GM12878 (cell line): ENCODE results near the gene FNDC3A. TPM values are rescaled to one million over a fixed set of nuclear protein-coding genes. Genes with fewer than 3 reads are reported as not detected.

ENCODE experiments used
- CREM ChIP-seq: IDR thresholded peaks from 2 replicates; pipeline ENCODE4 v1.6.1; 2014; ENCODE audit warnings: antibody characterized with exemption, low read depth
- DPF2 ChIP-seq: fragments of 450-650 bp; IDR thresholded peaks from 2 replicates; pipeline ENCODE4 v1.6.1; 2017; ENCODE audit warnings: mild to moderate bottlenecking
- EP300 ChIP-seq, 2 experiments: fragments of 150-350 bp in 1 of 2; IDR thresholded peaks; 2 replicates each; pipeline ENCODE4 v1.6.1; 2011 to 2012; ENCODE audit warnings: low read depth in 2 of 2, low read length in 2 of 2, borderline replicate concordance in 1 of 2, improper control_type of control experiment in 1 of 2, inconsistent platforms in 1 of 2; ENCODE audit not compliant: control insufficient read depth in 1 of 2
- ETV6 ChIP-seq, 2 experiments: fragments of 450-650 bp in 1 of 2; IDR thresholded peaks in 1 of 2; conservative IDR thresholded peaks in 1 of 2; 2 replicates each; pipeline ENCODE4 v1.6.1; 2014; ENCODE audit warnings: antibody characterized with exemption in 1 of 2, borderline replicate concordance in 1 of 2, low read depth in 1 of 2, mild to moderate bottlenecking in 1 of 2, moderate library complexity in 1 of 2
- GABPA ChIP-seq: IDR thresholded peaks from 2 replicates; pipeline ENCODE4 v1.6.1; 2014; ENCODE audit warnings: antibody characterized with exemption, low read depth, mild to moderate bottlenecking, inconsistent platforms
- HDGF ChIP-seq: fragments of 450-650 bp; IDR thresholded peaks from 2 replicates; pipeline ENCODE4 v1.6.1; 2016; ENCODE audit warnings: antibody characterized with exemption
- IKZF1 ChIP-seq: fragments of 450-650 bp; conservative IDR thresholded peaks from 2 replicates; pipeline ENCODE4 v1.6.1; 2017; ENCODE audit warnings: antibody characterized with exemption, mild to moderate bottlenecking
- IKZF2 ChIP-seq, 2 experiments: fragments of 450-650 bp; IDR thresholded peaks; 2 replicates each; pipeline ENCODE4 v1.6.1; 2017; ENCODE audit warnings: mild to moderate bottlenecking in 2 of 2, moderate library complexity in 2 of 2
- IRF4 ChIP-seq: IDR thresholded peaks from 2 replicates; pipeline ENCODE4 v1.6.1; 2011; ENCODE audit warnings: low read depth, low read length
- JUNB ChIP-seq: IDR thresholded peaks from 2 replicates; pipeline ENCODE4 v1.6.1; 2016; ENCODE audit warnings: antibody characterized with exemption, mild to moderate bottlenecking
- MEF2A ChIP-seq: IDR thresholded peaks from 2 replicates; pipeline ENCODE4 v1.6.1; 2011; ENCODE audit warnings: low read depth, mild to moderate bottlenecking, low read length, moderate library complexity; ENCODE audit not compliant: insufficient read depth
- MTA3 ChIP-seq: IDR thresholded peaks from 2 replicates; pipeline ENCODE4 v1.6.1; 2012; ENCODE audit warnings: low read length, inconsistent platforms, borderline replicate concordance
- NR2C2 ChIP-seq: IDR thresholded peaks from 2 replicates; pipeline ENCODE4 v1.6.1; 2011; ENCODE audit warnings: borderline replicate concordance, low read depth; ENCODE audit not compliant: control insufficient read depth, insufficient read length
- RB1 ChIP-seq: fragments of 450-650 bp; formaldehyde crosslinking; IDR thresholded peaks from 2 replicates; pipeline ENCODE4 v1.6.1; 2017; ENCODE audit warnings: mild to moderate bottlenecking, borderline replicate concordance
- RELA ChIP-seq: fragments of 450-650 bp; IDR thresholded peaks from 2 replicates; pipeline ENCODE4 v1.8.0; 2014; ENCODE audit warnings: borderline replicate concordance; ENCODE audit not compliant: partially characterized antibody
- RUNX3 ChIP-seq: IDR thresholded peaks from 2 replicates; pipeline ENCODE4 v1.6.1; 2012; ENCODE audit warnings: low read length, inconsistent platforms
- SIN3A ChIP-seq: IDR thresholded peaks from 2 replicates; pipeline ENCODE4 v1.6.1; 2012; ENCODE audit warnings: low read depth, low read length, improper control_type of control experiment
- TBL1XR1 ChIP-seq: IDR thresholded peaks from 2 replicates; pipeline ENCODE4 v1.6.1; 2012; ENCODE audit warnings: low read depth, low read length, improper control_type of control experiment
- ZNF622 ChIP-seq: fragments of 450-650 bp; IDR thresholded peaks from 2 replicates; pipeline ENCODE4 v1.6.1; 2017; ENCODE audit warnings: mild to moderate bottlenecking, inconsistent platforms
- polyA plus RNA-seq, 11 experiments: library from polyadenylated mRNA; depleted of rRNA in 4 of 11; unstranded in 6 of 11; stranded (reverse) in 5 of 11; fragments of >200 nt; fragmentation: Nextera tagmentation in 4 of 11; fragmentation: Illumina TruSeq in 1 of 11; extraction: Ambion mirVana in 4 of 11; extraction: Trizol in 1 of 11; gene quantifications; 1 replicate in 1 of 11; 2 replicates in 10 of 11; pipeline versions ENCODE4 v1.2.1 to v1.2.3, GENCODE V29; 2011 to 2016; ENCODE audit warnings: inconsistent platforms in 2 of 11, missing spikeins in 2 of 11, low read depth in 1 of 11
- total RNA-seq, 4 experiments: library from RNA; depleted of rRNA in 3 of 4; stranded (reverse); fragments of >200 nt in 3 of 4; fragmentation: Illumina TruSeq in 1 of 4; extraction: Trizol in 1 of 4; gene quantifications; 2 replicates each; pipeline versions ENCODE4 v1.2.1 to v1.2.3, GENCODE V29; 2013 to 2021
- TF ChIP-seq, protein P1 (sequence below): fragments of 450-650 bp; IDR thresholded peaks from 2 replicates; pipeline ENCODE4 v1.6.1; 2016; ENCODE audit warnings: mild to moderate bottlenecking, moderate library complexity, borderline replicate concordance
- TF ChIP-seq, protein P2 (sequence below): IDR thresholded peaks from 2 replicates; pipeline ENCODE4 v1.6.1; 2012; ENCODE audit warnings: low read length, inconsistent platforms
- TF ChIP-seq, protein P3 (sequence below): fragments of 450-650 bp; IDR thresholded peaks from 2 replicates; pipeline ENCODE4 v1.6.1; 2017; ENCODE audit warnings: antibody characterized with exemption, mild to moderate bottlenecking, moderate library complexity

FNDC3A gene
- total and polyA plus RNA-seq, 10 of the 15 experiments (the other 5 are each of a cell fraction or from before 2014, with no cell fraction given), result 6.3 to 46.4 (median 22.8) TPM

DNA sequence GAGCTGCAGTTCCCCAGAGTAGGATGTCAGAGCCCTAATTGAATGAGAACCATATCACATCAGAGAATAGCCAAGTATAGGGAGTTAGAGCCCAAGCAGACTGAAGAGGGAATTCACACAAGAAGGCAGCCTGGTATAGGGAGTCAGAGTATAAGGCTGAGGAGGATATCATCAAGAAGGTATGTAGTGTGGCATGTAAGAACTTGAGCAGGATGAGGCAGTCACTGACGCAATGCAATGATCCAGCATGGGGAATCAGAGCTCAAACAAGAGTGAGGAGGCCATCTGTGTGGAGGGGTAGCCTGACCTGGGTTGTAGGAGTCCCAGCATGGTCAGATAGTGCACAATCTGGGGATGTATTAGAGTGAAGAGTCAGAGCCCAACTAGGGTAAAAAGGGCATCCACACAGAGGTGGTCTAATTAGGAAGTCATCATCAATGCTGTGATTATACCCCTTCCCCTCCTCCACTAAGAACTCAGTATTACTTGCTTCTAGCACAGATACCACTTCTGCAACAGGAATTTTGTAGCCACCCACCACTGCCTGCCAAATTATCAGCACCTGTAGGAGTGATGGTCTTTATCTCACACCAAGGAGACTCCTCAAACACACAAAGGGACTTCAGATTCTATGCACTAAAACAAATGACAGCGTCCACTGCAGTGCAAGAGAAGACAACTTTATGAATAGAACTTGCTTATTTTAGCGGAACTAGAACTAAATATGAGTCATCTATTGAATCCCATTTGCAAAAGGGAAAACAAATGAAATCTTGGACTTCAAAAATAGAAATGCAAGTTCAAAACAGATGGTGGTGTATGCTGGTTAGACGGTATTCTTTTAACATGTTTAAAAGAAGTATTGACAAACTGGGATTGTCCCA is 107.2 kb downstream of the FNDC3A start (continued):
- TF ChIP-seq, protein P1, sequence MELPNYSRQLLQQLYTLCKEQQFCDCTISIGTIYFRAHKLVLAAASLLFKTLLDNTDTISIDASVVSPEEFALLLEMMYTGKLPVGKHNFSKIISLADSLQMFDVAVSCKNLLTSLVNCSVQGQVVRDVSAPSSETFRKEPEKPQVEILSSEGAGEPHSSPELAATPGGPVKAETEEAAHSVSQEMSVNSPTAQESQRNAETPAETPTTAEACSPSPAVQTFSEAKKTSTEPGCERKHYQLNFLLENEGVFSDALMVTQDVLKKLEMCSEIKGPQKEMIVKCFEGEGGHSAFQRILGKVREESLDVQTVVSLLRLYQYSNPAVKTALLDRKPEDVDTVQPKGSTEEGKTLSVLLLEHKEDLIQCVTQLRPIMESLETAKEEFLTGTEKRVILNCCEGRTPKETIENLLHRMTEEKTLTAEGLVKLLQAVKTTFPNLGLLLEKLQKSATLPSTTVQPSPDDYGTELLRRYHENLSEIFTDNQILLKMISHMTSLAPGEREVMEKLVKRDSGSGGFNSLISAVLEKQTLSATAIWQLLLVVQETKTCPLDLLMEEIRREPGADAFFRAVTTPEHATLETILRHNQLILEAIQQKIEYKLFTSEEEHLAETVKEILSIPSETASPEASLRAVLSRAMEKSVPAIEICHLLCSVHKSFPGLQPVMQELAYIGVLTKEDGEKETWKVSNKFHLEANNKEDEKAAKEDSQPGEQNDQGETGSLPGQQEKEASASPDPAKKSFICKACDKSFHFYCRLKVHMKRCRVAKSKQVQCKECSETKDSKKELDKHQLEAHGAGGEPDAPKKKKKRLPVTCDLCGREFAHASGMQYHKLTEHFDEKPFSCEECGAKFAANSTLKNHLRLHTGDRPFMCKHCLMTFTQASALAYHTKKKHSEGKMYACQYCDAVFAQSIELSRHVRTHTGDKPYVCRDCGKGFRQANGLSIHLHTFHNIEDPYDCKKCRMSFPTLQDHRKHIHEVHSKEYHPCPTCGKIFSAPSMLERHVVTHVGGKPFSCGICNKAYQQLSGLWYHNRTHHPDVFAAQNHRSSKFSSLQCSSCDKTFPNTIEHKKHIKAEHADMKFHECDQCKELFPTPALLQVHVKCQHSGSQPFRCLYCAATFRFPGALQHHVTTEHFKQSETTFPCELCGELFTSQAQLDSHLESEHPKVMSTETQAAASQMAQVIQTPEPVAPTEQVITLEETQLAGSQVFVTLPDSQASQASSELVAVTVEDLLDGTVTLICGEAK, result no peak
- TF ChIP-seq IKZF1 (peak; percentile 47; the same call in 1 of the 2 replicates), DPF2 (peak; percentile 62; the same call in 1 of the 2 replicates), ZNF622 (no peak), MTA3 (peak; percentile 84; the same call in 1 of the 2 replicates), IKZF2 (IDR thresholded peaks at IDR 0.05) (peak; percentile 73 to 80), IRF4 (peak; percentile 67; the same call in 1 of the 2 replicates), GABPA (no peak), ETV6 (conservative IDR thresholded peaks at IDR 0.05 in 1 of 2, IDR thresholded peaks at IDR 0.05 in 1 of 2; ENCODE audit: borderline replicate concordance in 1 of 2, low read depth in 1 of 2) (peak in 1 of 2 experiments; percentile 30; a peak in 1 of 4 replicates), RB1 (no peak), RUNX3 (peak; percentile 55; the same call in 1 of the 2 replicates), EP300 (IDR thresholded peaks at IDR 0.05; ENCODE audit: borderline replicate concordance in 1 of 2, control insufficient read depth in 1 of 2, low read depth in 2 of 2, low read length in 2 of 2) (peak; percentile 77 to 80; a peak in 3 of 4 replicates), HDGF (no peak), RELA (no peak), CREM (0 out of 2 replicates have a peak, but pooled peaks have one; percentile 67), MEF2A (peak; percentile 85), NR2C2 (no peak), TBL1XR1 (peak; percentile 84), SIN3A (no peak), JUNB (peak; percentile 92)
- TF ChIP-seq, protein P2, sequence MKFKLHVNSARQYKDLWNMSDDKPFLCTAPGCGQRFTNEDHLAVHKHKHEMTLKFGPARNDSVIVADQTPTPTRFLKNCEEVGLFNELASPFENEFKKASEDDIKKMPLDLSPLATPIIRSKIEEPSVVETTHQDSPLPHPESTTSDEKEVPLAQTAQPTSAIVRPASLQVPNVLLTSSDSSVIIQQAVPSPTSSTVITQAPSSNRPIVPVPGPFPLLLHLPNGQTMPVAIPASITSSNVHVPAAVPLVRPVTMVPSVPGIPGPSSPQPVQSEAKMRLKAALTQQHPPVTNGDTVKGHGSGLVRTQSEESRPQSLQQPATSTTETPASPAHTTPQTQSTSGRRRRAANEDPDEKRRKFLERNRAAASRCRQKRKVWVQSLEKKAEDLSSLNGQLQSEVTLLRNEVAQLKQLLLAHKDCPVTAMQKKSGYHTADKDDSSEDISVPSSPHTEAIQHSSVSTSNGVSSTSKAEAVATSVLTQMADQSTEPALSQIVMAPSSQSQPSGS, result peak; percentile 82
- TF ChIP-seq, protein P3, sequence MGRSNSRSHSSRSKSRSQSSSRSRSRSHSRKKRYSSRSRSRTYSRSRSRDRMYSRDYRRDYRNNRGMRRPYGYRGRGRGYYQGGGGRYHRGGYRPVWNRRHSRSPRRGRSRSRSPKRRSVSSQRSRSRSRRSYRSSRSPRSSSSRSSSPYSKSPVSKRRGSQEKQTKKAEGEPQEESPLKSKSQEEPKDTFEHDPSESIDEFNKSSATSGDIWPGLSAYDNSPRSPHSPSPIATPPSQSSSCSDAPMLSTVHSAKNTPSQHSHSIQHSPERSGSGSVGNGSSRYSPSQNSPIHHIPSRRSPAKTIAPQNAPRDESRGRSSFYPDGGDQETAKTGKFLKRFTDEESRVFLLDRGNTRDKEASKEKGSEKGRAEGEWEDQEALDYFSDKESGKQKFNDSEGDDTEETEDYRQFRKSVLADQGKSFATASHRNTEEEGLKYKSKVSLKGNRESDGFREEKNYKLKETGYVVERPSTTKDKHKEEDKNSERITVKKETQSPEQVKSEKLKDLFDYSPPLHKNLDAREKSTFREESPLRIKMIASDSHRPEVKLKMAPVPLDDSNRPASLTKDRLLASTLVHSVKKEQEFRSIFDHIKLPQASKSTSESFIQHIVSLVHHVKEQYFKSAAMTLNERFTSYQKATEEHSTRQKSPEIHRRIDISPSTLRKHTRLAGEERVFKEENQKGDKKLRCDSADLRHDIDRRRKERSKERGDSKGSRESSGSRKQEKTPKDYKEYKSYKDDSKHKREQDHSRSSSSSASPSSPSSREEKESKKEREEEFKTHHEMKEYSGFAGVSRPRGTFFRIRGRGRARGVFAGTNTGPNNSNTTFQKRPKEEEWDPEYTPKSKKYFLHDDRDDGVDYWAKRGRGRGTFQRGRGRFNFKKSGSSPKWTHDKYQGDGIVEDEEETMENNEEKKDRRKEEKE, result no peak
